ES-I3 (cell line): ENCODE results near the gene CFAP97D2.
"Not testable (repeated sequence)": the region's sequence is repeated elsewhere in the genome, so short reads cannot be mapped to it uniquely, and the experiment has no call there.

Source experiments
- H3K36me3 ChIP-seq: 2 replicates; pipeline ENCODE4 v1.6.1; 2013; ENCODE audit warnings: mild to moderate bottlenecking, low read length, control low read depth, moderate library complexity; ENCODE audit not compliant: insufficient read depth
- H3K4me1 ChIP-seq: 2 replicates; pipeline ENCODE4 v1.6.1; 2013; ENCODE audit warnings: mild to moderate bottlenecking, control low read depth, low read length; ENCODE audit not compliant: insufficient read depth
- H3K9ac ChIP-seq: 2 replicates; pipeline ENCODE4 v1.6.1; 2013; ENCODE audit warnings: low read depth, mild to moderate bottlenecking, low read length, moderate library complexity
- H3K9me3 ChIP-seq: 2 replicates; pipeline ENCODE4 v1.6.1; 2013; ENCODE audit warnings: mild to moderate bottlenecking, low read length, moderate library complexity; ENCODE audit not compliant: control insufficient read depth, insufficient read depth

The CFAP97D2 gene

DNA sequence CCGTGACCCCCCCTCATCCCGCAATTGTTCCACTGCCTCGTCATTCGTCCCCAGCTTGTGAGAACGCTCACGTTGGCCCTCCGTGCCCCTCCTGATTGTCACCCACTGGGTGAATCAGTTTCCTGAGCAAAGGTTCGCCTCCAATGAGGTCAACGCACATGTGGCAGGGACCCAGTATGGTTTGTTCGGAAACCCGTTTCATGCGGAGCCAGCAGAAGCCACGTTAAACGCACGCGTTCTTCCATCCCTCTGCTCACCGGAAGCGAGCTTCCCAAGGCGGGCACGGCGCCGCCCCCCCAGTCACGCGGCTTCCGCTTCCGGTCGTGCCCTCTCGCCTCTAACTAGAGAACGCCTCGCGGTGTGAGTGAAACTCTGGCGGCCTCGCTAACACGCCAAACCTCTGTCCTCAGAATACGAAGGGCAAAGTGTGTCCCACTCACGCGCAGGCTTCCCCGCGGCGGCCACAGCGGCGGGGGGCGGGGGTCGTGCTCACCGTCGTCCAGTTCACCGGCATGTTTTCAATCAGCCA, 18.0 kb upstream of the CFAP97D2 start:
- Histone ChIP-seq H3K9ac (no peak overlapping the region), H3K36me3 (no peaks in the 10 kb centered on the region), H3K9me3 (no peaks in the 10 kb centered on the region), H3K4me1 (peaks cover 4% of the 10 kb centered on the region; the same call in 1 of the 2 replicates)

DNA sequence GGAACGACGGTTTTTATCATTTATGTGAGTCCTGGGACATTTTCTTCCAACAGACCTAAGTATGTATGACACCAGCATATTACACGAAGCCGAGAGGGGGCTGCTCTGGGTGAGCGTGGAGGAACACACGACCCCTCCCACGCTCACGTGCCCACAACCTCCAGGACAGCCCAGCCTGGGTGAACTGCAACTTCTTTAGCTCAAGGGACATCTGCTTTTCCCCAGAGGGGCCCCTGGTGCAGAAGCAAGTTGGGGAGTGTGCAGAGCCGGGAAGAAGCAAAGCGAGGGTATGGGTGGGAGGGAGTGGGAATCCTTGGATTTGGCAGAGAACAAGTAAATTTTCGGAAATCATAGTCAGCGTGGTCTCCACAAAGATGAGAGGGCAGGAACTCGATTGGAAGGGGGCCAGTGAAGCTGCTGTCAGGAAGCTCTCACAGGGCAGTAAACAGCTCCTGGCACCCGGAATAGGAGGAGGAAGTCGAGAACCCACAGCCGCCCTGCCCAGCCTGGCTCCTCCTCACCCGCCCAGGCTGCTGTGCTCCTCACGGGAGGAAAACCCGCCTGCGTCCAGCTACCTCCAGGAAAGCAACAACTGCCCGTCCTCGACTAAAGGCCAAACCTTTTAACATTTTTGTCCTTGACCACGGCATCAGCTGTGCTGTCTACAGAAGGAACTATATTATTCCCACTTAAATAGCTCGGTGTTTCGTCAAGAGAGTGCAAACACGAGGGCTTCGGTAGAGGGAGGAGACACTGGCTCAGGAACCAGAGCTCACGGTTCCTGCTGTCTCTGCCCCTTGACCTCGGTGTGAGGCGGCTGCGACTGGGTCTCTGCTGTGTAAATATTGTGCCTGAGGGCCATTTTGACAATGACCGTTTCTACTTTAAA, 17.2 kb upstream of the CFAP97D2 start:
- no peak overlapping the region for H3K9ac ChIP-seq
- peaks cover 4% of the 10 kb centered on the region; the same call in 1 of the 2 replicates for H3K4me1 ChIP-seq
- no peaks in the 10 kb centered on the region for H3K9me3 ChIP-seq
- no peaks in the 10 kb centered on the region for H3K36me3 ChIP-seq

DNA sequence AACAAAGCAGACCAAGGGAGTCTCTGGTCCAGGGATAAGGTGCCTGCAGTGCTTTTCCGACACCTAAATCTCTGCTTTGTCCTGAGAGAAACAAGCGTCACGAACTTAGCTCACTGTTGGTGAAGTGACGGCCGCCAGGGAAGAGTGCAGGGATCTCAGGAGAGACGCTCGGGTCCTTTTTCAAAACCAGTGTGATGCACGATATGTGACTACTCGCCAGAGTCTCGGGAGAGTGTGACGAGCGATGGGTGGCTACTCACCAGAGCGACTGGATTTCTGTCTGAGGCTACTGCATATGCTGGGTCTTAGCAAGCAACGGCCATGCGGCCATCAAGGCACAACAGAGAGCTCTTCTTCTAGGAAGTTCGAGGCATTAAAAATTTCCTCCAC, 16.5 kb upstream of the CFAP97D2 start:
- H3K36me3 ChIP-seq = no peaks in the 10 kb centered on the region
- no peaks in the 10 kb centered on the region for H3K9me3 ChIP-seq
- peaks cover 4% of the 10 kb centered on the region; the same call in 1 of the 2 replicates for H3K4me1 ChIP-seq
- H3K9ac ChIP-seq = no peak overlapping the region

DNA sequence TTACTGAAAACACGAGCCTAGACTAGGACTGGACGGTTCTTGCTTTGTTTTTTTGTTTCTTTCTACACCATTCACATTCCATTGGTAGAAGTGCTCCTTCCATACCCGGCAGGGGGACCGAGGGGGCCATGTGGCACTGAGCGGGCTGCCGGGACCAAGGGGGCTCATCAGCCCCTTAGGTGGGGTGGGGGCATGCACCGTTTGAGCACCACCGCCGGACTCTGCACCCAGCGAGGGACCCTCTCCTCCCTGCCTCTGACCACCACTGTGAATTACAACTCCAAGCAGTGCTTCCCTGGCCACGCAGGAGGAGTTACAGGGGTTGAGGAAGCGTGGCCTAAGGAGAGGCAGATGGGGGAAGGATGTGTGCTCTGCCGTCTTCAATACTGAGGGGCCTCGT, 15.0 kb upstream of the CFAP97D2 start:
- Histone ChIP-seq H3K9ac (no peak overlapping the region), H3K9me3 (no peaks in the 10 kb centered on the region), H3K36me3 (no peaks in the 10 kb centered on the region), H3K4me1 (peaks cover 4% of the 10 kb centered on the region; the same call in 1 of the 2 replicates)

DNA sequence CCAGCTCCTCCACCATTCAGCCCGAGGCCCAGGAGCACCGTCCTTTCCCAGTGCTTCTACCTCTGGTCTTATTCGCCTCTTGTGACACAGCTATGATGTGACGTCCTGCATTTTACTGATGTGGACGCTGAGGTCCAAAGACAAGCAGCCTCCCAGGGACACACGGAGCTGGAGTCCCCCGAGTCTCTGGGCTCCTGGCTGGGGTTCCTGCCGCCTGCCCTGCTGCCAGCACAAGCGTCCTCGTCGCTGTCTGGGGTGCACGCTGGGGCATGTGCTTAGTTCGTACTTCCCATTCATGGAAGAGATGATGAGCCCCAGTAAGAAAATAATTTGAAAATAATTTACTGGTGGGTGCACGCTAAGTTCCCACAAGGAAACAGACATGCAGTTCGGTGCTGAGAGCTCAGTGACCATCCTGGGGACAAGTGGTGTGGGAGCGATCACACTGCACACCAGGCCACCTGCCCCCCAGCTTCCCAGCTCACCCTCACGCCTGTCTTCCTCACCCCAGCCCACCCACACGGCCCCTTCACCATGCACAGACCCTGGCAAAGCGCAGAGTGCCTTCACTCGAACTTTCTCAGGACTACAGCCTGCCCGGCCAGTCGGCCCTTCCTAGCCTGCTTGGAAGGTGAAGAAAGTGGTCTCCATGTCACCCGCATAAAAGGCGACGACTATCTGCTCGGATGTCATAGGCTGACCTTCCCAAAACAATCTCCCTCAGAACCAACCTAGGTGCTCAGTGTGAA, 14.2 kb upstream of the CFAP97D2 start:
- H3K36me3 ChIP-seq = no peaks in the 10 kb centered on the region
- peaks cover 4% of the 10 kb centered on the region; the same call in 1 of the 2 replicates for H3K4me1 ChIP-seq
- H3K9ac ChIP-seq = no peak overlapping the region
- H3K9me3 ChIP-seq = no peaks in the 10 kb centered on the region

DNA sequence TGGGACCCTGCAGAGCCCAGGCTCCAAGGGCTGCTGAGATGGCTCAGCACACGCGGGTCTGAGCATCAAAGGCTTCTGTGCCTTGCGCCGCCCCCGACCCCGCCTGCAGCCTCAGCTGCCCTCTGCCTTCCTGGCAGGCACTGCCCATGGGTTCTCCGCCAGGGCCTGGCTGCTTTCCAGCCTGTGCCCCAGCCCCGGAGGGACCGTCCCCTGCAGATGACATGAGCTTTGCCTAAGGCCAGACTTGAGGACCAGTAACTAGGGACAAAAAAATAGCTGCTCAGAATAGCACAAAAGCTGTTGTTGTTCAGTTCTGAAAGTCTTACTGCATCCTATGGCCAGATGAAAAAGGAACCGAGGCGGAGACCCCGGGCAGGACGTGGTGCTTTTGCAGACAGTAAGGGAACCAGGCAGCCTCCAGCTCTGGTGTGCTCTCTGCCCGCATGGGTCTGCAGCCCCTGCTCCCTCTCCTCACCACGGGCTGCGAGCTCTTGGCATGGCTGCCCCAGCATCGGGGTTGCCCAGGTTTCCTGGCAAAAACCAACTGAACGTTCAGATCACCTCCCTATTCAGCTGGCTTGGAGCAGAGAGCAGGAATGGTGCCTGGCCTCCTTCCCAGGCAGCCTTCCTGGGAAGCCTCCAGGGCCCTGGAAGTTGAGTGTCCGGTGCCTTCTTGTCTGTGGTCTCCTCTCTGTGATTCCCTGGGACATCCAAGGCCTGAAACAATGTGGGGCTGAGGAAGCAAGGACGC, 12.5 kb upstream of the CFAP97D2 start:
- Histone ChIP-seq H3K9ac (no peak overlapping the region), H3K36me3 (no peaks in the 10 kb centered on the region), H3K9me3 (no peaks in the 10 kb centered on the region), H3K4me1 (peaks cover 4% of the 10 kb centered on the region; the same call in 1 of the 2 replicates)

DNA sequence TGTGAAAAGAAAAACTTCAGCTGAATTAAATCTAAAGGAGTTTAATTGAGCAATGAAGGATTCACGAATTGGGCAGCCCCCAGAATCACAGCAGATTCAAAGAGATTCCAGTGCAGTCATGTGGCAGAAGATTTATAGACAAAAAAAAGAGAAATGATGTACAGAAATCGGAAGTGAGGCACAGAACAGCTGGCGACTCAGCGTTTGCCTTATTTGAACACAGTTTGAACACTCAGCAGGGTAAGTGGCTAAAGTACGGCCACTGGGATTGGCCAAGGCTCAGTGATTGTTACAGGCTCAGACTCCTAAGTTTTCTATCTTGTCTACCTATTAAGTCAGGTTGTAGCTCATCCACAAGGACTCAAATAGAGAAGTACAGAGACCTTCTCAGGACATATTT, 11.6 kb upstream of the CFAP97D2 start:
- Histone ChIP-seq H3K36me3 (no peaks in the 10 kb centered on the region), H3K9me3 (no peaks in the 10 kb centered on the region), H3K4me1 (no peaks in the 10 kb centered on the region), H3K9ac (no peak overlapping the region)

DNA sequence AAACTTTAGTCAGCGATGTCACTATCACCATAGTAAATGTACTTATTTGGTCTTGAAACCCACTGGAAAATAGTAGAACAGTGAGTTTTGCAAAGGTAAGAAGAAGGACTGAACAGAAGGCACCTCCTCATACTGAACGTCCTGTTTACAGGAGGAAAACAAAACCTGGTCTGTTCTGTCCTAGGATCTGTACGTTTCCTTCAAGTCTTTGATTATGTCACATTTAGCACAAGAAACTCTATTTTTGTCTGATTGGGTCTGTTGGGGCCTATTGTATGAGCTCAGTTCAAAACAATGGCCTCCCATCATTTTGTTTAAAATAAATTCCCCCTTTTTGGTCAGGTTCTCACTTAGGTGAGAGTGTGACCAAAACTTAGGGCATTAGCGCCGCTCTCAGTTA, 11.2 kb upstream of the CFAP97D2 start:
- no peaks in the 10 kb centered on the region for H3K4me1 ChIP-seq
- no peaks in the 10 kb centered on the region for H3K9me3 ChIP-seq
- H3K9ac ChIP-seq = no peak overlapping the region
- no peaks in the 10 kb centered on the region for H3K36me3 ChIP-seq

DNA sequence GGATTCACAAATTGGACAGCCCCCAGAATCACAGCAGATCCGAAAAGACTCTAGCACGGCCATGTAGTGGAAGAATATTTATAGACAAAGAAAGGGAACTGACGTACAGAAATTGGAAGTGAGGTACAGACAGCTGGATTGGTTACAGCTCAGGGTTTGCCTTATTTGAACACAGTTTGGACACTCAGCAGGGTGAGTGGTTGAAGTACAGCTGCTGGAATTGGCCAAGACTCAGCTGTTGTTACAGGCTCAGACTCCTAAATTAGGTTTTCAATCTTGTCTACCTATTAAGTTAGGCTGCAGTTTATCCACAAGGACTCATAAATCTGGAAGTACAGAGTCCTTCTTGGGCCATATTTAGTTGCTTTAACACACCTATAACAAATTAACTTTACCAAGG, 5.8 kb upstream of the CFAP97D2 start:
- Histone ChIP-seq H3K36me3 (no peaks in the 10 kb centered on the region), H3K9me3 (no peaks in the 10 kb centered on the region), H3K9ac (no peak overlapping the region), H3K4me1 (no peaks in the 10 kb centered on the region)

DNA sequence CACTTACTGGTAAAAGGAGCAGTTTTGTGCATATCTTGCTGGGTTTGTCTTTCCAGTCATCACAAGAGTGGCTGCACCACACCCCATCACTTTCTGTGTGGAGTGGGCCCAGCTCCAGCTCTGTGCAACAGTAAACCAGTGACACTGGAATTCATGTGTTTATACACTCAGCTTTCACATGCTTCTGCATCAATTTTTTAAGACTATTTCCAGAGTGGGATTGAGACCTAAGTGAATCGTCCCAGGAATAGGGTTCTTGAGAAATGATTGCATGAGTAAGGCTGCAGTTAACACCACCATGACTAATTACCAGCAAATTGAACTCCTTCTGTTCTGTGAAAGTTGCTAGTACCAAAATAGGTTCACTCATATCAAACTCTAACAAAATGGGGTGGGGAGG, 5.3 kb upstream of the CFAP97D2 start:
- no peaks in the 10 kb centered on the region for H3K4me1 ChIP-seq
- H3K36me3 ChIP-seq = no peaks in the 10 kb centered on the region
- no peak overlapping the region for H3K9ac ChIP-seq
- H3K9me3 ChIP-seq = no peaks in the 10 kb centered on the region

DNA sequence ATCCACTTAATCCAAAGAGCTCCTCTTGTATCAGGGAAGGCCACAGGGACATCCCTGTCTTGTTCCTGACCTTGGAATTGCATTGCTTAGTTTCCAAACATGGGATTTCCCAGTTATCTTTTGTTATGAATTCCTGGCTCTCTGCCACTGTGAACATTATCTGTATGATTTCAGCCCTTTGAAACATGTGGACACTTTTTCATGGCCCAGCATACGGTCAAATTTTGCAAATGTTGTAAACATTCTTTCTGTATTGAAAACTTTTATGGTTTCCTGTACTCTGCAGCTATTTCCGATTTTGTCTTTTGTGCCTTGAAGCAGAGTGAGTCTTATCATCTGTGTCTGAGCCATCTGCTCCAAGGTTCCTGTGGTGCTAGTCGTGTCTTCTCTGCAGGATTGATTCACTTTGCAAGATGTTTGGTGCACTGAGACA, 4.5 kb upstream of the CFAP97D2 start:
- H3K4me1 ChIP-seq = no peaks in the 10 kb centered on the region
- H3K9me3 ChIP-seq = no peaks in the 10 kb centered on the region
- H3K9ac ChIP-seq = no peak overlapping the region
- no peaks in the 10 kb centered on the region for H3K36me3 ChIP-seq

DNA sequence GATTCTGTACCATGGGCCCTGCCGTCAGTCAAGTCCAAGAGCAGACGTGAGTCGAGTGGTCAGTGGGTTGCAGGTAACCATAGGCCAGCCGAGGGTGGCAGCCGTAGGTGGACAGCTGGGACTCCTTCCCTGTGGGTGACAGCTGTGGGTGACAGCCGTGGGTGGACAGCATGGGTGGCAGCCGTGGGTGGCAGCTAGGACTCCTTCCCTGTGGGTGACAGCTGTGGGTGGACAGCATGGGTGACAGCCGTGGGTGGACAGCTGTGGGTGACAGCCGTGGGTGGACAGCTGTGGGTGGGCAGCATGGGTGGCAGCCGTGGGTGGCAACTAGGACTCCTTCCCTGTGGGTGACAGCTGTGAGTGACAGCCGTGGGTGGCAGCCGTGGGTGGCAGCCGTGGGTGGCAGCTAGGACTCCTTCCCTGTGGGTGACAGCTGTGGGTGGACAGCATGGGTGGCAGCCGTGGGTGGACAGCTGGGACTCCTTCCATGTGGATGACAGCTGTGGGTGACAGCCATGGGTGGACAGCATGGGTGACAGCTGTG, 2.6 kb upstream of the CFAP97D2 start:
- H3K4me1 ChIP-seq, H3K9me3 ChIP-seq, H3K36me3 ChIP-seq, H3K9ac ChIP-seq: not testable (repeated sequence)

DNA sequence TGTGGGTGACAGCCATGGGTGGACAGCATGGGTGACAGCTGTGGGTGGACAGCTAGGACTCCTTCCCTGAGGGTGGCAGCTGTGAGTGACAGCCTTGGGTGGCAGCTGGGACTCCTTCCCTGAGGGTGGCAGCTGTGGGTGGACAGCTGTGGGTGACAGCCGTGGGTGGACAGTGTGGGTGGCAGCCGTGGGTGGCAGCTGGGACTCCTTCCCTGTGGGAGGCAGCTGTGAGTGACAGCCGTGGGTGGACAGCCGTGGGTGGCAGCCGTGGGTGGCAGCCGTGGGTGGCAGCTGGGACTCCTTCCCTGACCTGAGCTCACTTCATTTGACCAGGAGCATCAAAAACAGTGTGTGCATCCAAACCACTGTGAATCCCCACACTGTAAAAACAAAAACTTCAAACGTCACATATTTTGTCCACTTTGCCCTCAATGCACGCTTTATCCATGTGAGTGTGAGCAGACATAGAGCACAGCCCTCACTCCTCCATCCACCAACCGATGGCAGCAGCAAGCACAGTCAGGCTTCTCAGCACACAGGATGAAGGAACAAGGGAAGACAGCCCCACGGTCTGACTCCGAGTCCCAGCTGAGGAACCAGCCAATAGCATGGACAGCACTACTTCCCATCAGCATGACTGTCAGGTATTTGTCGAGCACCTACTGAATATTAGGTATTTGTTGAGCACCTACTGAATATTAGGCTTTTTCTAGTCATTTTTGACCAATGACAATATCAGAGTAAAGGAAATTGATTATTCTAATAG, 1.6 kb upstream of the CFAP97D2 start:
- Histone ChIP-seq H3K9ac (no peak overlapping the region), H3K36me3 (no peaks in the 10 kb centered on the region), H3K9me3 (no peaks in the 10 kb centered on the region), H3K4me1 (no peaks in the 10 kb centered on the region)
